GM19463 (cell line): ENCODE data around the gene EXOC7.

Source experiments
- ATAC-seq: cut with Tn5 transposase; IDR thresholded peaks from one replicate; pipeline ENCODE4 v1.9.1; 2021; ENCODE audit warnings: mild to moderate bottlenecking, moderate library complexity; ENCODE audit not compliant: unreplicated experiment

EXOC7 gene

GRCh38 chr17:76122431-76123190 is 19.0 kb upstream of the EXOC7 start:
- ATAC-seq = no peak

GRCh38 chr17:76121932-76122430 is 18.4 kb upstream of the EXOC7 start:
- ATAC-seq = no peak

GRCh38 chr17:76120658-76121008 is 17.0 kb upstream of the EXOC7 start:
- ATAC-seq = no peak

- ATAC-seq = no peak
Observed at GRCh38 chr17:76119409-76120371, 16.1 kb upstream of the EXOC7 start.

GRCh38 chr17:76115138-76115754 is 11.7 kb upstream of the EXOC7 start:
- no peak for ATAC-seq

- ATAC-seq = no peak
Observed at GRCh38 chr17:76111956-76112355, 8.4 kb upstream of the EXOC7 start.

GRCh38 chr17:76107509-76107908 is 3.9 kb upstream of the EXOC7 start:
- ATAC-seq = no peak

- ATAC-seq = no peak
Observed at GRCh38 chr17:76106703-76107102, 3.1 kb upstream of the EXOC7 start.

GRCh38 chr17:76104896-76105231 is 1.3 kb upstream of the EXOC7 start:
- ATAC-seq = no peak

GRCh38 chr17:76104140-76104895 is 731 bp upstream of the EXOC7 start:
- ATAC-seq = no peak

- peak; percentile 9 for ATAC-seq
Observed at GRCh38 chr17:76102944-76103273, 678 bp downstream of the EXOC7 start.

GRCh38 chr17:76097716-76098295 is 5.8 kb downstream of the EXOC7 start:
- no peak for ATAC-seq

- ATAC-seq = no peak
Observed at GRCh38 chr17:76095943-76096342, 7.6 kb downstream of the EXOC7 start.

GRCh38 chr17:76094046-76094445 is 9.5 kb downstream of the EXOC7 start:
- no peak for ATAC-seq

GRCh38 chr17:76092526-76093413 is 10.8 kb downstream of the EXOC7 start:
- no peak for ATAC-seq

GRCh38 chr17:76091526-76092286 is 11.9 kb downstream of the EXOC7 start:
- no peak for ATAC-seq

- ATAC-seq = no peak
Observed at GRCh38 chr17:76090517-76091129, 13.0 kb downstream of the EXOC7 start.
